Kidney (tissue), 14 donors: Measurements from ENCODE around the gene OLA1. TPM values are rescaled to one million over a fixed set of nuclear protein-coding genes. Genes with fewer than 3 reads are reported as not detected.

Source experiments
- DNase-seq, 5 donors: peaks; one replicate each; pipeline ENCODE4 v3.0.0-alpha.2; 2013 to 2020
- FAIRE-seq: peaks from 2 replicates; lab custom pipeline; 2012; peaks lifted over from hg19 to GRCh38; lab: Jason Lieb, UNC
- H3K27ac ChIP-seq, 2 donors: one replicate each; pipeline ENCODE4 v1.7.0; 2013; ENCODE audit warnings: low read depth in 2 of 2, low read length in 2 of 2, inconsistent platforms in 1 of 2
- H3K27me3 ChIP-seq: one replicate; pipeline ENCODE4 v1.7.1; 2013; ENCODE audit warnings: low read length, inconsistent platforms; ENCODE audit not compliant: control insufficient read depth, insufficient read depth
- H3K36me3 ChIP-seq, 3 donors: one replicate each; pipeline versions ENCODE4 v1.7.0 to v1.7.1; 2013; ENCODE audit warnings: low read length in 3 of 3, control low read depth in 1 of 3, inconsistent platforms in 1 of 3; ENCODE audit not compliant: insufficient read depth in 3 of 3, control insufficient read depth in 2 of 3
- H3K4me1 ChIP-seq, 3 donors: one replicate each; pipeline versions ENCODE4 v1.7.0 to v1.7.1; 2013; ENCODE audit warnings: low read length in 3 of 3, inconsistent platforms in 1 of 3, low read depth in 1 of 3; ENCODE audit not compliant: control insufficient read depth in 2 of 3, insufficient read depth in 2 of 3
- H3K4me3 ChIP-seq, 3 donors: one replicate each; pipeline versions ENCODE4 v1.7.0 to v1.8.1; 2013; ENCODE audit warnings: low read length in 3 of 3, control low read depth in 1 of 3, inconsistent platforms in 1 of 3
- H3K9ac ChIP-seq, 3 donors: one replicate each; pipeline versions ENCODE4 v1.7.0 to v1.7.1; 2013; ENCODE audit warnings: low read length in 3 of 3, control low read depth in 1 of 3, inconsistent platforms in 1 of 3
- H3K9me3 ChIP-seq, 3 donors: one replicate each; pipeline versions ENCODE4 v1.7.0 to v1.7.1; 2013; ENCODE audit warnings: low read length in 3 of 3, control low read depth in 1 of 3, inconsistent platforms in 1 of 3; ENCODE audit not compliant: control insufficient read depth in 2 of 3, insufficient read depth in 1 of 3
- CTCF ChIP-seq: IDR thresholded peaks from 3 replicates; pipeline ENCODE4 v1.5.1; 2012; ENCODE audit warnings: mild to moderate bottlenecking, moderate library complexity, borderline replicate concordance; ENCODE audit not compliant: insufficient read depth; ENCODE audit errors: extremely low read depth
- intact Hi-C: fragments of 100-400 bp; cut with DNase I; formaldehyde crosslinking; loops from one replicate; pipeline ENCODE4 v1.11.1; 2022
- polyA plus RNA-seq: library from polyadenylated mRNA; stranded (reverse); fragments of 350-450 nt; fragmentation: Illumina TruSeq; extraction: RNeasy Lipid Tissue Mini Kit (QIAGEN cat#74804); gene quantifications from one replicate; pipeline ENCODE4 v1.2.3, GENCODE V29; 2014; ENCODE audit warnings: low read depth, low replicate concordance; ENCODE audit not compliant: insufficient read depth
- total RNA-seq: library from RNA; stranded (reverse); fragmentation: NEBNext Ultra II Directional; extraction: Animal tissue kit (Norgen Biotek cat#: 25700); gene quantifications from one replicate; pipeline ENCODE4 v1.2.1, GENCODE V29; 2021
- donor health status: control.
- donor health status: control.
- donor health status: control.
- donor health status: control.
- donor health status: control.
- donor health status: DM: yes; HTN: yes; CAD: no.
- donor health status: Normal renal cell carcinoma (clear cell type).

The OLA1 gene
- total and polyA plus RNA-seq, 2 donors from 2014 or later, result 64.2 to 90.0 TPM

DNA sequence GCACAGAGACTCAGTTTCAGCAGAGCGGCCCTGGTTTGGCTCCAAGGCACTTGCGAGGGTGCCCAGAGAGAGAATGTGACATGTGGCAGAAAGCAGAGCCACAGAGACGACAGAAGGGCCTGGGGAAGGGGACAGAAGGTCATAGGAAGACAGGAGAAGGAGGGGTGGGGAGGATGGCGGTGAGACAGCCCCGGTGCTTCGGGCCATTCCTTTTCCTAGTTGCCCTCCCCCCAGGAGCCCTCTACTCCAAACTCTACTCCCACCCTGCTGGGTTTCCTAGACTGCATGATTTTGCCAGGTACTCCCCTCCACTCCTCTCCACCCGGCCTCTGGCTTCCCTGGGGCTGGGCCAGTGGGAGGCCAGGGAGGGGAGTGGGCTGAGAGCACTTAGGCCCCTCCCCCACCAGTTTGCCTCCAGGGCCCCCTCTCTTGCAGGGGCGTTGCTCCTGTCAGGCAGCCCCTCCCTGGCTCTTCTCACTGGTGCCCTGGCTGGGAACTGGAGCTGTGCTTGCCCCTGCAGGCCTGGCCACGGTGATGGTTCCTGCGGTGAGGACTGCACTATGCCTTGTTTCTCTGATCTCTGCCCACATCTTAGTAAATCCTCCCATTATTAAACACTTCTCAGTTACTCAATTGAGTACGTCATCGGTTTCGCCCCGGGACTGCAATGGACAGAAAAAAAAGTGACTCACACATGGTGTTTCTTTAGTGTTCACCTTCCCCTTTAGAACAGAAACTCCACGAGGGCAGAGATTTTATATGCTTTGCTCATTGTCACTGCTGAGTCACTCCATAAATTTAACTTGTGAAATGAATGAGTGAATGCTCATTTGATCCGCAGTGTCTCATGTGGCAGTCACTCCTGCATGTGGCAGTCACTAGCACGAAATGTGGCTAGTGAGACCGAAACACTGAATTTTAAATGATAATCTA lies 224.5 kb downstream of the OLA1 start:
- no peak for TF ChIP-seq CTCF
- Histone ChIP-seq H3K27ac (peak overlapping the region; percentile 38 to 68), H3K4me1 (peaks cover 0 to 16% (median 0%) of the 10 kb centered on the region in 3 donors), H3K9ac (no peak overlapping the region), H3K4me3 (no peak overlapping the region), H3K27me3 (no peaks in the 10 kb centered on the region), H3K9me3 (no peaks in the 10 kb centered on the region), H3K36me3 (no peaks in the 10 kb centered on the region)
- no peak for FAIRE-seq
- intact Hi-C loops, result no loop called here
- peak in 3 of 5 donors; percentile 43 to 75 (median 55) for DNase-seq

Other genes starting within 250 kb of the OLA1 start
- gene SP9, start 86.4 kb upstream of the OLA1 start, total RNA-seq, result not detected
- gene SP9, start 86.4 kb upstream of the OLA1 start, polyA plus RNA-seq, result not detected
- gene SCRN3, start 147.2 kb upstream of the OLA1 start, total RNA-seq, result 29.0 TPM
- 13.7 TPM for gene SCRN3, start 147.2 kb upstream of the OLA1 start, polyA plus RNA-seq
- 7.6 TPM for gene GPR155, start 238.5 kb upstream of the OLA1 start, total RNA-seq
- 8.1 TPM for gene GPR155, start 238.5 kb upstream of the OLA1 start, polyA plus RNA-seq